ENCODE data around the gene PUS3.
"Not testable (repeated sequence)": the region's sequence is repeated elsewhere in the genome, so short reads cannot be mapped to it uniquely, and the experiment has no call there.

Gene PUS3

GRCh38 chr11:125918140-125918840, 15.3 kb upstream of the PUS3 start:
- Histone ChIP-seq H3K4me1 (ENCODE audit: control insufficient read depth, insufficient read depth, low read length, poor library complexity, severe bottlenecking) (no peaks in the 10 kb centered on the region), H3K27me3 (replicated peaks; ENCODE audit: control insufficient read depth, insufficient read depth, low read length, poor library complexity, severe bottlenecking) (no peaks in the 10 kb centered on the region), H3K27ac (ENCODE audit: insufficient read depth, low read length, poor library complexity, severe bottlenecking) (no peak overlapping the region), H3K9me3 (ENCODE audit: control insufficient read depth, low read length) (no peaks in the 10 kb centered on the region), H3K4me3 (ENCODE audit: insufficient read depth, low read depth, low read length, poor library complexity, severe bottlenecking) (no peak overlapping the region), H3K36me3 (ENCODE audit: control insufficient read depth, insufficient read depth, low read length) (no peaks in the 10 kb centered on the region)
- DNase-seq: no peak

- Histone ChIP-seq H3K27me3 (replicated peaks; ENCODE audit: control insufficient read depth, insufficient read depth, low read length, poor library complexity, severe bottlenecking) (no peaks in the 10 kb centered on the region), H3K4me1 (ENCODE audit: control insufficient read depth, insufficient read depth, low read length, poor library complexity, severe bottlenecking) (no peaks in the 10 kb centered on the region), H3K9me3 (ENCODE audit: control insufficient read depth, low read length) (no peaks in the 10 kb centered on the region), H3K4me3 (ENCODE audit: insufficient read depth, low read depth, low read length, poor library complexity, severe bottlenecking) (no peak overlapping the region), H3K27ac (ENCODE audit: insufficient read depth, low read length, poor library complexity, severe bottlenecking) (no peak overlapping the region), H3K36me3 (ENCODE audit: control insufficient read depth, insufficient read depth, low read length) (no peaks in the 10 kb centered on the region)
- DNase-seq: no peak
Measured at GRCh38 chr11:125916683-125917347, 13.8 kb upstream of the PUS3 start.

- not testable (repeated sequence) for H3K4me1 ChIP-seq (ENCODE audit: control insufficient read depth, insufficient read depth, low read length, poor library complexity, severe bottlenecking); H3K27me3 ChIP-seq (replicated peaks; ENCODE audit: control insufficient read depth, insufficient read depth, low read length, poor library complexity, severe bottlenecking); H3K27ac ChIP-seq (ENCODE audit: insufficient read depth, low read length, poor library complexity, severe bottlenecking)
Measured at GRCh38 chr11:125914601-125915000, 11.6 kb upstream of the PUS3 start.

GRCh38 chr11:125910226-125910849, 7.3 kb upstream of the PUS3 start:
- Histone ChIP-seq H3K27me3 (replicated peaks; ENCODE audit: control insufficient read depth, insufficient read depth, low read length, poor library complexity, severe bottlenecking) (peaks cover 17% of the 10 kb centered on the region), H3K36me3 (ENCODE audit: control insufficient read depth, insufficient read depth, low read length) (no peaks in the 10 kb centered on the region), H3K27ac (ENCODE audit: insufficient read depth, low read length, poor library complexity, severe bottlenecking) (no peak overlapping the region), H3K9me3 (ENCODE audit: control insufficient read depth, low read length) (no peaks in the 10 kb centered on the region), H3K4me3 (ENCODE audit: insufficient read depth, low read depth, low read length, poor library complexity, severe bottlenecking) (no peak overlapping the region), H3K4me1 (ENCODE audit: control insufficient read depth, insufficient read depth, low read length, poor library complexity, severe bottlenecking) (no peaks in the 10 kb centered on the region)
- no peak for DNase-seq

More at GRCh38 chr11:125914601-125915000, 11.6 kb upstream of the PUS3 start:
- not testable (repeated sequence) for H3K4me3 ChIP-seq (ENCODE audit: insufficient read depth, low read depth, low read length, poor library complexity, severe bottlenecking); H3K36me3 ChIP-seq (ENCODE audit: control insufficient read depth, insufficient read depth, low read length); H3K9me3 ChIP-seq (ENCODE audit: control insufficient read depth, low read length); DNase-seq

GRCh38 chr11:125904678-125905077, 1.7 kb upstream of the PUS3 start:
- no peaks in the 10 kb centered on the region for H3K36me3 ChIP-seq (ENCODE audit: control insufficient read depth, insufficient read depth, low read length)
- H3K9me3 ChIP-seq (ENCODE audit: control insufficient read depth, low read length): no peaks in the 10 kb centered on the region
- DNase-seq: no peak
- peaks cover 20% of the 10 kb centered on the region for H3K4me1 ChIP-seq (ENCODE audit: control insufficient read depth, insufficient read depth, low read length, poor library complexity, severe bottlenecking)
- H3K27me3 ChIP-seq (replicated peaks; ENCODE audit: control insufficient read depth, insufficient read depth, low read length, poor library complexity, severe bottlenecking): peaks cover 22% of the 10 kb centered on the region
- H3K4me3 ChIP-seq (ENCODE audit: insufficient read depth, low read depth, low read length, poor library complexity, severe bottlenecking): peak overlapping the region; percentile 98
- no peak overlapping the region for H3K27ac ChIP-seq (ENCODE audit: insufficient read depth, low read length, poor library complexity, severe bottlenecking)

- Histone ChIP-seq H3K36me3 (ENCODE audit: control insufficient read depth, insufficient read depth, low read length) (peaks cover 7% of the 10 kb centered on the region), H3K9me3 (ENCODE audit: control insufficient read depth, low read length) (no peaks in the 10 kb centered on the region), H3K27ac (ENCODE audit: insufficient read depth, low read length, poor library complexity, severe bottlenecking) (no peak within 1 kb of the TSS), H3K4me3 (ENCODE audit: insufficient read depth, low read depth, low read length, poor library complexity, severe bottlenecking) (peak within 1 kb of the TSS; percentile 98), H3K27me3 (replicated peaks; ENCODE audit: control insufficient read depth, insufficient read depth, low read length, poor library complexity, severe bottlenecking) (peaks cover 22% of the 10 kb centered on the region), H3K4me1 (ENCODE audit: control insufficient read depth, insufficient read depth, low read length, poor library complexity, severe bottlenecking) (peaks cover 20% of the 10 kb centered on the region)
- peak in 1 of 3 donors; percentile 16 for DNase-seq
Measured at GRCh38 chr11:125903711-125904659, 979 bp upstream of the PUS3 start, which contains the start of gene DDX25. Gene DDX25, plus strand, starts transcription at chr11:125904508. Its CDS starts 10 bp downstream, at chr11:125904518.

- no peaks in the 10 kb centered on the region for H3K9me3 ChIP-seq (ENCODE audit: control insufficient read depth, low read length)
- H3K27me3 ChIP-seq (replicated peaks; ENCODE audit: control insufficient read depth, insufficient read depth, low read length, poor library complexity, severe bottlenecking): peaks cover 22% of the 10 kb centered on the region
- H3K27ac ChIP-seq (ENCODE audit: insufficient read depth, low read length, poor library complexity, severe bottlenecking): peak overlapping the region; percentile 79
- H3K36me3 ChIP-seq (ENCODE audit: control insufficient read depth, insufficient read depth, low read length): peaks cover 8% of the 10 kb centered on the region
- peaks cover 20% of the 10 kb centered on the region for H3K4me1 ChIP-seq (ENCODE audit: control insufficient read depth, insufficient read depth, low read length, poor library complexity, severe bottlenecking)
- no peak for DNase-seq
- peak overlapping the region; percentile 98 for H3K4me3 ChIP-seq (ENCODE audit: insufficient read depth, low read depth, low read length, poor library complexity, severe bottlenecking)
Measured at GRCh38 chr11:125902277-125902926, 604 bp downstream of the PUS3 start.

- H3K27ac ChIP-seq (ENCODE audit: insufficient read depth, low read length, poor library complexity, severe bottlenecking): no peak overlapping the region
- H3K36me3 ChIP-seq (ENCODE audit: control insufficient read depth, insufficient read depth, low read length): peaks cover 8% of the 10 kb centered on the region
- H3K27me3 ChIP-seq (replicated peaks; ENCODE audit: control insufficient read depth, insufficient read depth, low read length, poor library complexity, severe bottlenecking): peaks cover 22% of the 10 kb centered on the region
- no peak for DNase-seq
- no peak overlapping the region for H3K4me3 ChIP-seq (ENCODE audit: insufficient read depth, low read depth, low read length, poor library complexity, severe bottlenecking)
- no peaks in the 10 kb centered on the region for H3K9me3 ChIP-seq (ENCODE audit: control insufficient read depth, low read length)
- H3K4me1 ChIP-seq (ENCODE audit: control insufficient read depth, insufficient read depth, low read length, poor library complexity, severe bottlenecking): peaks cover 20% of the 10 kb centered on the region
Measured at GRCh38 chr11:125901872-125902271, 1.1 kb downstream of the PUS3 start.

GRCh38 chr11:125892994-125893393, 10.0 kb downstream of the PUS3 start:
- H3K36me3 ChIP-seq (ENCODE audit: control insufficient read depth, insufficient read depth, low read length): peaks cover 11% of the 10 kb centered on the region
- no peaks in the 10 kb centered on the region for H3K9me3 ChIP-seq (ENCODE audit: control insufficient read depth, low read length)
- H3K27me3 ChIP-seq (replicated peaks; ENCODE audit: control insufficient read depth, insufficient read depth, low read length, poor library complexity, severe bottlenecking): no peaks in the 10 kb centered on the region
- no peak overlapping the region for H3K4me3 ChIP-seq (ENCODE audit: insufficient read depth, low read depth, low read length, poor library complexity, severe bottlenecking)
- peaks cover 2% of the 10 kb centered on the region for H3K4me1 ChIP-seq (ENCODE audit: control insufficient read depth, insufficient read depth, low read length, poor library complexity, severe bottlenecking)
- no peak overlapping the region for H3K27ac ChIP-seq (ENCODE audit: insufficient read depth, low read length, poor library complexity, severe bottlenecking)
- no peak for DNase-seq
